OCI-LY1 (cell line): ENCODE data around the gene PRRG1.

Experiments used
- CTCF ChIP-seq: fragments of 200-600 bp; sonication (generic), shearing (Covaris generic); IDR thresholded peaks from 2 replicates; pipeline ENCODE4 v1.5.1; 2017; ENCODE audit warnings: mild to moderate bottlenecking, antibody characterized with exemption, low read length, moderate library complexity, mixed read lengths
- EZH2 ChIP-seq: fragments of 200-600 bp; sonication (generic), shearing (Covaris generic); IDR thresholded peaks from 2 replicates; pipeline ENCODE4 v1.8.0; 2017; ENCODE audit warnings: borderline replicate concordance, mixed run types, mild to moderate bottlenecking, antibody characterized with exemption, low read length, moderate library complexity, mixed read lengths

DNA sequence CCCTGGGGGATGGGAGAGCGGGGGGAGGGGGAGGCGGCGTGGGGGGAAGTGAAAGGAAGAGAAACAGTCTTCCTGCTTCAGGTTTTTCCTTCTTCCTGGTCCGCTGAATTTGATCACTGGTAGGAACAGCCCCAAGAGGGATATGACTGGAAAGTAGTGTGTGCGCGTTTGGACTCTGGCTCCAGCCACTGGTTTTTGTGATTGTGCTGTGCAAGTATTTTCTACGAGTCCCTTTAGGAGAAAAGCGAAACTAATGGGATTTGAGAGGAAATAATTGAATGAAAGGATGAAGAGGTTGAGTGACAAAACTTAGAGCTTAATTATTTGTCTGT is 836 bp downstream of the PRRG1 start:
- TF ChIP-seq EZH2 (no peak), CTCF (no peak)
